Heart left ventricle (tissue), 16 donors: ENCODE measurements around the gene MTOR. TPM values are rescaled to one million over a fixed set of nuclear protein-coding genes. Genes with fewer than 3 reads are reported as not detected.
"Not testable (repeated sequence)": the region's sequence is repeated elsewhere in the genome, so short reads cannot be mapped to it uniquely, and the experiment has no call there.

Experiments used
- ATAC-seq, 4 donors: fragments of 200-7000 bp; cut with Tn5 transposase; one replicate each; pipeline ENCODE4 v1.9.1; 2020 to 2022; ENCODE audit warnings: moderate library complexity in 4 of 4, mild to moderate bottlenecking in 3 of 4, moderate number of reproducible peaks in 1 of 4
- DNase-seq, 5 donors: peaks; one replicate each; pipeline ENCODE4 v3.0.0-alpha.2; 2020
- H3K27ac ChIP-seq, 12 donors: fragments of 200-600 bp; sonication (generic) in 4 of 12; one replicate each; pipeline versions ENCODE4 v1.5.0 to v1.8.0; 2016 to 2022; ENCODE audit warnings: mild to moderate bottlenecking in 2 of 12
- H3K27me3 ChIP-seq, 9 donors: fragments of 200-600 bp; sonication (generic) in 2 of 9; one replicate each; pipeline versions ENCODE4 v1.5.1 to v1.8.0; 2016 to 2022; ENCODE audit warnings: mild to moderate bottlenecking in 3 of 9
- H3K36me3 ChIP-seq, 9 donors: fragments of 200-600 bp; sonication (generic) in 2 of 9; one replicate each; pipeline versions ENCODE4 v1.5.0 to v1.8.0; 2018 to 2022; ENCODE audit warnings: mild to moderate bottlenecking in 2 of 9
- H3K4me1 ChIP-seq, 12 donors: fragments of 200-600 bp; sonication (generic) in 4 of 12; one replicate each; pipeline versions ENCODE4 v1.5.0 to v1.8.0; 2016 to 2022; ENCODE audit warnings: mild to moderate bottlenecking in 3 of 12
- H3K4me3 ChIP-seq, 12 donors: fragments of 200-600 bp; sonication (generic) in 4 of 12; one replicate each; pipeline versions ENCODE4 v1.5.0 to v1.8.0; 2017 to 2022; ENCODE audit warnings: mild to moderate bottlenecking in 9 of 12, moderate library complexity in 4 of 12
- H3K9me3 ChIP-seq, 12 donors: fragments of 200-600 bp; sonication (generic) in 4 of 12; one replicate each; pipeline versions ENCODE4 v1.5.0 to v1.8.0; 2016 to 2022; ENCODE audit warnings: mild to moderate bottlenecking in 1 of 12
- POLR2A ChIP-seq, 2 donors: fragments of 450-650 bp; IDR thresholded peaks; one replicate each; pipeline ENCODE4 v1.6.1; 2017; ENCODE audit warnings: antibody characterized with exemption in 2 of 2, mild to moderate bottlenecking in 2 of 2, moderate library complexity in 2 of 2
- WGBS, 4 donors: extraction: QIAGEN DNeasy Blood & Tissue Kit in 2 of 4; methylation state at CpG; one replicate each; pipeline versions ENCODE4 v1.1.5 to v1.1.7; 2013 to 2018; 5-methylcytosine and 5-hydroxymethylcytosine counted together
- intact Hi-C, 10 donors: fragments of 100-400 bp; cut with DNase I; formaldehyde crosslinking; loops; one replicate each; pipeline versions ENCODE4 v1.11.1 to v1.14.2; 2022
- polyA plus RNA-seq, 2 donors: library from polyadenylated mRNA; stranded (reverse); fragments of 200-250 nt; gene quantifications; one replicate each; pipeline ENCODE4 v1.2.3, GENCODE V29; 2013
- total RNA-seq, 9 donors: library from RNA; depleted of rRNA in 2 of 9; stranded (reverse); fragments of >200 nt in 2 of 9; fragmentation: NEBNext Ultra II Directional in 3 of 9; extraction: Animal tissue kit (Norgen Biotek cat#: 25700) in 3 of 9; gene quantifications; one replicate each; pipeline versions ENCODE4 v1.1.0 to v1.2.4, GENCODE V29; 2016 to 2023
- TF ChIP-seq, protein P1 (sequence below), 12 donors: fragments of 200-600 bp; sonication (generic) in 4 of 12; IDR thresholded peaks; one replicate each; pipeline versions ENCODE4 v1.5.0 to v1.8.0; 2018 to 2022; ENCODE audit warnings: antibody characterized with exemption in 12 of 12, mild to moderate bottlenecking in 5 of 12
- donor health status: ischemic (EF 13 %, LVEDD 7.1; RV severe dilation, severe dysfunction).
- donor health status: healthy with polysubstance abuse.
- donor health status: DM: no; HTN: yes; CAD: no.
- donor health status: DM: no; HTN: no; CAD: no.
- donor health status: ischemic (EF 25% LVEDD 6.9; RV normal size, moderate dysfunction).
- donor health status: ischemic (EF 25% LVEDD 5.7; RV mildly dilated, moderate dysfunction).
- donor health status: healthy.
- donor health status: DM: yes; HTN: yes; CAD: no.
- donor health status: ischemic (EF 35%, LVEDD 5.7; RV mildly dilated, moderate dysfunction).
- donor health status: nonischemic (EF 11% LVEDD 7.7; RV severe dilation, severe dysfunction).
- donor health status: DM: yes; HTN: yes; CAD: no.
- donor health status: PGD.
- donor health status: ischemic (EF 29% LVEDD 5.4; RV normal size, mild dysfunction).
- donor health status: nonischemic (EF 23%, LVEDD 6.1; RV moderate dilation, normal function).

Gene MTOR
- total and polyA plus RNA-seq, 11 donors, result 17.4 to 43.6 (median 36.7) TPM

- intact Hi-C loops, result no loop called here
- peaks cover 0 to 27% (median 16%) of the 10 kb centered on the region in 9 donors for H3K36me3 ChIP-seq
- TF ChIP-seq, protein P1, sequence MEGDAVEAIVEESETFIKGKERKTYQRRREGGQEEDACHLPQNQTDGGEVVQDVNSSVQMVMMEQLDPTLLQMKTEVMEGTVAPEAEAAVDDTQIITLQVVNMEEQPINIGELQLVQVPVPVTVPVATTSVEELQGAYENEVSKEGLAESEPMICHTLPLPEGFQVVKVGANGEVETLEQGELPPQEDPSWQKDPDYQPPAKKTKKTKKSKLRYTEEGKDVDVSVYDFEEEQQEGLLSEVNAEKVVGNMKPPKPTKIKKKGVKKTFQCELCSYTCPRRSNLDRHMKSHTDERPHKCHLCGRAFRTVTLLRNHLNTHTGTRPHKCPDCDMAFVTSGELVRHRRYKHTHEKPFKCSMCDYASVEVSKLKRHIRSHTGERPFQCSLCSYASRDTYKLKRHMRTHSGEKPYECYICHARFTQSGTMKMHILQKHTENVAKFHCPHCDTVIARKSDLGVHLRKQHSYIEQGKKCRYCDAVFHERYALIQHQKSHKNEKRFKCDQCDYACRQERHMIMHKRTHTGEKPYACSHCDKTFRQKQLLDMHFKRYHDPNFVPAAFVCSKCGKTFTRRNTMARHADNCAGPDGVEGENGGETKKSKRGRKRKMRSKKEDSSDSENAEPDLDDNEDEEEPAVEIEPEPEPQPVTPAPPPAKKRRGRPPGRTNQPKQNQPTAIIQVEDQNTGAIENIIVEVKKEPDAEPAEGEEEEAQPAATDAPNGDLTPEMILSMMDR (IDR thresholded peaks at IDR 0.05), result no peak
- TF ChIP-seq POLR2A (IDR thresholded peaks at IDR 0.05), result no peak
- H3K4me3 ChIP-seq, result no peak overlapping the region
- ATAC-seq (no peak), DNase-seq (no peak)
- peaks cover 0 to 5% (median 0%) of the 10 kb centered on the region in 12 donors for H3K4me1 ChIP-seq
- H3K9me3 ChIP-seq, result no peaks in the 10 kb centered on the region
- H3K27ac ChIP-seq, result no peak overlapping the region
- WGBS, 4 donors, result 76 to 84% (median 78%) methylated on average over 11 to 12 of the region's 12 CpGs
- H3K27me3 ChIP-seq, result no peaks in the 10 kb centered on the region
Measured at GRCh38 chr1:11298390-11299224, 36.3 kb upstream of the MTOR start.

GRCh38 chr1:11297774-11298173, 35.4 kb upstream of the MTOR start:
- H3K27me3 ChIP-seq, DNase-seq, H3K4me3 ChIP-seq, H3K4me1 ChIP-seq, intact Hi-C loops, ATAC-seq, H3K27ac ChIP-seq, H3K9me3 ChIP-seq: not testable (repeated sequence)
- peaks cover 0 to 33% (median 16%) of the 10 kb centered on the region in 9 donors for H3K36me3 ChIP-seq
- WGBS, 4 donors, result 95 to 98% (median 96%) methylated on average over 5 of the region's 5 CpGs

GRCh38 chr1:11295905-11296304, 33.6 kb upstream of the MTOR start:
- Histone ChIP-seq H3K4me3 (no peak overlapping the region), H3K27me3 (no peaks in the 10 kb centered on the region), H3K36me3 (peaks cover 0 to 38% (median 18%) of the 10 kb centered on the region in 9 donors), H3K27ac (no peak overlapping the region), H3K4me1 (peaks cover 0 to 8% (median 0%) of the 10 kb centered on the region in 12 donors), H3K9me3 (no peaks in the 10 kb centered on the region)
- 95 to 100% (median 98%) methylated on average over 2 of the region's 2 CpGs for WGBS, 4 donors
- no peak for TF ChIP-seq POLR2A (IDR thresholded peaks at IDR 0.05)
- TF ChIP-seq, protein P1 (IDR thresholded peaks at IDR 0.05), result no peak
- DNase-seq (no peak), ATAC-seq (no peak)
- intact Hi-C loops, result no loop called here

DNA sequence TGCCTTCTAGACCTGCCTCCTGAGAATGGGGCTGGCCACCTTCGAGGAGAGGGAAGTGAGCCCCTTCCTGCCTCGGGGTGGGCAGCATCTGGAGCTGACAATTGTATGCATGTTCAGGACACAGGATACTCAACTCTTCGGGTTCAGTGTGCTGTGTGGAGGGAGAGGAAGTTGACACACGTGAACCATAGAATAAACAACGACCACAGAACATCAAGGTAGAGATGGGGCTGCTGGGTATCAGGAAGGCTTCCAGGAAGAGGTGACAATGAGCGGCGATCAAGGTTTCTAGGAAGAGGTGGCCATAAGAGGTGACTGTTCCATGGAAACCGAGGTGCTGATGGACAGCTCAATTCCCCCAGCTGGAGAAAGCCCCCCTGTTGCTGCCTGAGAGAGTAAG, 32.6 kb upstream of the MTOR start:
- 71 to 79% (median 77%) methylated on average over 8 of the region's 8 CpGs for WGBS, 4 donors
- no peak for TF ChIP-seq POLR2A (IDR thresholded peaks at IDR 0.05)
- TF ChIP-seq, protein P1 (IDR thresholded peaks at IDR 0.05), result no peak
- Histone ChIP-seq H3K9me3 (no peaks in the 10 kb centered on the region), H3K36me3 (peaks cover 0 to 47% (median 24%) of the 10 kb centered on the region in 9 donors), H3K27me3 (no peaks in the 10 kb centered on the region), H3K4me3 (no peak overlapping the region), H3K4me1 (peaks cover 0 to 8% (median 0%) of the 10 kb centered on the region in 12 donors), H3K27ac (no peak overlapping the region)
- DNase-seq (no peak), ATAC-seq (no peak)
- intact Hi-C loops, result no loop called here
